Glutamatergic neuron (in vitro differentiated cells): Measurements from ENCODE around the gene STX4. TPM values are rescaled to one million over a fixed set of nuclear protein-coding genes. Genes with fewer than 3 reads are reported as not detected.

ENCODE experiments used
- DNase-seq: peaks from one replicate; pipeline ENCODE4 v3.0.0; 2022
- H3K27ac Mint-ChIP-seq: one replicate; pipeline ENCODE4 v1.8.0; 2020; ENCODE audit warnings: mild to moderate bottlenecking, mixed read lengths, inconsistent platforms; ENCODE audit not compliant: unreplicated experiment
- H3K27me3 Mint-ChIP-seq: one replicate; pipeline ENCODE4 v1.8.0; 2020; ENCODE audit warnings: mild to moderate bottlenecking, moderate library complexity, mixed read lengths, inconsistent platforms; ENCODE audit not compliant: unreplicated experiment
- H3K36me3 Mint-ChIP-seq: one replicate; pipeline ENCODE4 v1.8.0; 2020; ENCODE audit warnings: mild to moderate bottlenecking, mixed read lengths, inconsistent platforms; ENCODE audit not compliant: unreplicated experiment
- H3K4me1 Mint-ChIP-seq: one replicate; pipeline ENCODE4 v1.8.0; 2020; ENCODE audit warnings: mild to moderate bottlenecking, low read depth, mixed read lengths, inconsistent platforms; ENCODE audit not compliant: unreplicated experiment
- H3K4me3 Mint-ChIP-seq: one replicate; pipeline ENCODE4 v1.8.0; 2020; ENCODE audit warnings: mild to moderate bottlenecking, mixed read lengths, inconsistent platforms; ENCODE audit not compliant: unreplicated experiment
- H3K9me3 Mint-ChIP-seq: one replicate; pipeline ENCODE4 v1.8.0; 2020; ENCODE audit warnings: mild to moderate bottlenecking, moderate library complexity, mixed read lengths, inconsistent platforms; ENCODE audit not compliant: unreplicated experiment
- total RNA-seq: library from RNA; stranded (reverse); fragmentation: NEBNext Ultra II Directional; extraction: Animal tissue kit (Norgen Biotek cat#: 25700); gene quantifications from one replicate; pipeline ENCODE4 v1.2.1, GENCODE V29; 2021; ENCODE audit not compliant: unreplicated experiment
- TF ChIP-seq, protein P1 (sequence below): fragments of 200-600 bp; sonication (generic); IDR thresholded peaks from one replicate; pipeline ENCODE4 v1.5.0; 2021; ENCODE audit not compliant: partially characterized antibody, unreplicated experiment

STX4 gene
- total RNA-seq, 1 donor from 2014 or later = 23.4 TPM

DNA sequence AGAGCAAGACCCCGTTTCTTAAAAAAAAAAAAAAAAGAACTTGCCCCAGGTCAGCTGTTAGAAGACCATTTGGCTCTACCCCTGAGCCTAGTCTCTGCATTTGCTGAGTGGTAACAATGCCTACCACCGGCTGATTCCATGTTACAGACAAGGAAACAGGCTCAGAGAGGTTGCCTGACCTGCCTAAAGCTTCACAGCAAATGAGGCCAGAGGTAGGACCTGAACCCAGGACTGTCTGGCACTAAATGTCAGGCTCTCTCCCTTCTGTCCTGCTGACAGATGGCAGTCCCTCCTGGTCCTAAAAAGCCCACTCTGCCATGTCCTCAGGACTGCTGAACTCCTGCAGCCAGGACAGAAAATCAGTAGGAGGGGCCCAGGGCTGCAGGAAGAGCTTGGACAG, 28.7 kb upstream of the STX4 start:
- Mint-ChIP-seq H3K27me3 (peaks cover 7% of the 10 kb centered on the region), H3K4me3 (no peak overlapping the region), H3K27ac (no peak overlapping the region), H3K4me1 (peaks cover 33% of the 10 kb centered on the region), H3K36me3 (no peaks in the 10 kb centered on the region), H3K9me3 (peaks cover 7% of the 10 kb centered on the region)
- TF ChIP-seq, protein P1, sequence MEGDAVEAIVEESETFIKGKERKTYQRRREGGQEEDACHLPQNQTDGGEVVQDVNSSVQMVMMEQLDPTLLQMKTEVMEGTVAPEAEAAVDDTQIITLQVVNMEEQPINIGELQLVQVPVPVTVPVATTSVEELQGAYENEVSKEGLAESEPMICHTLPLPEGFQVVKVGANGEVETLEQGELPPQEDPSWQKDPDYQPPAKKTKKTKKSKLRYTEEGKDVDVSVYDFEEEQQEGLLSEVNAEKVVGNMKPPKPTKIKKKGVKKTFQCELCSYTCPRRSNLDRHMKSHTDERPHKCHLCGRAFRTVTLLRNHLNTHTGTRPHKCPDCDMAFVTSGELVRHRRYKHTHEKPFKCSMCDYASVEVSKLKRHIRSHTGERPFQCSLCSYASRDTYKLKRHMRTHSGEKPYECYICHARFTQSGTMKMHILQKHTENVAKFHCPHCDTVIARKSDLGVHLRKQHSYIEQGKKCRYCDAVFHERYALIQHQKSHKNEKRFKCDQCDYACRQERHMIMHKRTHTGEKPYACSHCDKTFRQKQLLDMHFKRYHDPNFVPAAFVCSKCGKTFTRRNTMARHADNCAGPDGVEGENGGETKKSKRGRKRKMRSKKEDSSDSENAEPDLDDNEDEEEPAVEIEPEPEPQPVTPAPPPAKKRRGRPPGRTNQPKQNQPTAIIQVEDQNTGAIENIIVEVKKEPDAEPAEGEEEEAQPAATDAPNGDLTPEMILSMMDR = no peak
- DNase-seq = no peak

DNA sequence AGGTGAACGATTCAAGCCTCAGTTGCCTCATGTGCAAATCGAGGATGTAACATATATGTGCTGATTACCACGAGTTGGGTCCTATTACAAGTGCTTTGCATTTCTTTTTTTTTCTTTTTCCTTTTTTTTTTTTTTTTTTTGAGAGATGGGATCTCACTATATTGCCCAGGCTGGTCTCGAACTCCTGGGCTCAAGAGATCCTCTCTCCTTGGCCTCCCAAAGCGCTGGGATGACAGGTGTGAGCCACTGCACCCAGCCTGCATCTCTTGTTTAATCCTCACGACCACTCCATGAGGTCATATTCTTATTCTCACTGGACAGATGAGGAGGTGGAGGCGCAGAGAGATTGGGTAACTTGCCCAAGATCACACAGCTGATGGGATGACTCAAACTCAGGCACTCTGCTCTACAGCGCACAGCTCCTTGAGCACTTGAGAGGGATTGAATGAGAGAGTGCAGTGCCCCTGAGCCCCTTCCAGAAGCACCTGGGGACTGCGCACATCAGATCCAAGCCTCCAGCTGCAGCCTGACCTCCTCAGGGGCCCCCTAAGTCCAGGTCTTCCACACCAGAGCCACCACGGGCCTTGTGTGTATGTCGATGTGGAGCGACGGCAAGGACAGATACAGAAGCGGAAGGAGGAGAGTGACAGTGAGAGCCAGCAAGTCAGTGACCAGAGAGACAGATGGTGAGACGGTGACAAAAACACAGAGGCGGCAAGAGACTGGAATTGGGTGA, 27.8 kb upstream of the STX4 start:
- TF ChIP-seq, protein P1 = no peak
- no peak for DNase-seq
- H3K27me3 Mint-ChIP-seq = peaks cover 7% of the 10 kb centered on the region
- H3K9me3 Mint-ChIP-seq = peaks cover 7% of the 10 kb centered on the region
- H3K27ac Mint-ChIP-seq = peak overlapping the region; percentile 96
- no peaks in the 10 kb centered on the region for H3K36me3 Mint-ChIP-seq
- peaks cover 36% of the 10 kb centered on the region for H3K4me1 Mint-ChIP-seq
- H3K4me3 Mint-ChIP-seq = peak overlapping the region; percentile 61

DNA sequence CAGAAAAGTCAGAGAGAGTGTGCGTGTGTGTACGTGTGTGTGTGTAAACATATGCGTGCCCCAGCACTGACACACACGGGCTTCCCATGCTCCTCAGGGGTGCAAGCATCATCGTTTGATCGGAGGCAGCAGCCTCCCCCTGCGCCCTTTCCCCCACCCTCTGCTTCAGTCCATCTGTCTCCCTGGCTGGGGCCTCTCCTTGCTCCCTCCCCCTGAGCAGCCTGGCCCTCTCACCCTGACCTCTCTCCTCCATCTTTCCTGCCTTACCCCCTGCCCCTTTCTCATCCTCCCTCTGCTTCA, 27.3 kb upstream of the STX4 start:
- Mint-ChIP-seq H3K27ac (peak overlapping the region; percentile 96), H3K27me3 (peaks cover 7% of the 10 kb centered on the region), H3K4me3 (peak overlapping the region; percentile 66), H3K4me1 (peaks cover 36% of the 10 kb centered on the region), H3K36me3 (no peaks in the 10 kb centered on the region), H3K9me3 (peaks cover 9% of the 10 kb centered on the region)
- TF ChIP-seq, protein P1 = no peak
- peak; percentile 71 for DNase-seq

DNA sequence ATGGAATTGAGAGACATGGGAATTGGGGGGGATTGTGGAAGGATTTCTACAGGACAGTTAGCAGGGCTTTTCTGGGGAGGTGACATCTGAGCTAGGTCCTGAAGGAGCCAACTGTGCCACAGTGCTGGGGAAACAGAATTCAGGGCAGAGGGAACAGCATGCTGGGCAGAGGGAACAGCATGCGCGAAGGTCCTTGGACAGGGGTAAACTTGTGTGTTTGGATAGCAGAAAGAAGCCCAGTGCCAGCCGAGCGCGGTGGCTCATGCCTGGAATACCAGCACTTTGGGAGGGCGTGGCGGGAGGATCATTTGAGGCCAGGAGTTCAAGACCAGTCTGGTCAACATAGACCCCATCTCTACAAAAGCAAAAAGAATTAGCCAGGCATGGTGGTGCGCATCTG, 26.8 kb upstream of the STX4 start:
- Mint-ChIP-seq H3K36me3 (no peaks in the 10 kb centered on the region), H3K4me1 (peaks cover 36% of the 10 kb centered on the region), H3K27ac (peak overlapping the region; percentile 96), H3K4me3 (peak overlapping the region; percentile 66), H3K9me3 (peaks cover 12% of the 10 kb centered on the region), H3K27me3 (peaks cover 7% of the 10 kb centered on the region)
- TF ChIP-seq, protein P1 = no peak
- no peak for DNase-seq

DNA sequence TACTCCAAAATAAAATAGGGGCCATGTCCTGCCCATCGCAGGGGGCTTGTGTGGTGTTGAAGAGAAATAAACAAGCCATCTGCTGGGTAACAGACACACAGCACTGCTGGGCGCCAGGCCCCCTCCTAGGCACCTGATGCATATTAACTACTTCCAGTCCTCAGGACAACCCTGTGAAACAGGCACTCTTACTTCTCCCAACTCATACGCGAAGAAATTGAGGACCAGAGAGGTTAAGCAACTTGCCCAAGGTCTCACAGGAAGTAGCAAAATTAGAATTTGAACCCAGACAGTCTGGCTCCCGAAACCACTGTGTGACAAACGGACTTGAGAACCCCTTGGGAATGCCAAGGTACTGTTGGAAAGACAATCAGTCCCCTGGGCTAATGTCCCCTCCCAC, 25.7 kb upstream of the STX4 start:
- Mint-ChIP-seq H3K27me3 (peaks cover 8% of the 10 kb centered on the region), H3K4me1 (peaks cover 28% of the 10 kb centered on the region), H3K27ac (peak overlapping the region; percentile 88), H3K4me3 (no peak overlapping the region), H3K9me3 (peaks cover 12% of the 10 kb centered on the region), H3K36me3 (no peaks in the 10 kb centered on the region)
- no peak for DNase-seq
- TF ChIP-seq, protein P1 = no peak
